NCI-H2171 treated with DMSO at 0.1 percent for 48 hours (cell line): ENCODE results near the gene ANP32B.

Experiments
- DNase-seq: peaks from one replicate; lab custom pipeline; 2025; lab: John Stamatoyannopoulos, UW

Gene ANP32B

GRCh38 chr9:98024702-98025101 is 41.6 kb downstream of the ANP32B start:
- DNase-seq, result no peak

GRCh38 chr9:98031169-98031568 is 48.0 kb downstream of the ANP32B start:
- no peak for DNase-seq

- DNase-seq, result no peak
These were observed 48.8 kb downstream of the ANP32B start for GRCh38 chr9:98031935-98032334.

- DNase-seq, result peak; percentile 53
These were observed 51.7 kb downstream of the ANP32B start for GRCh38 chr9:98034593-98035546.

- no peak for DNase-seq
These were observed 54.2 kb downstream of the ANP32B start for GRCh38 chr9:98037357-98037756.

GRCh38 chr9:98038958-98039357 is 55.8 kb downstream of the ANP32B start:
- no peak for DNase-seq

- DNase-seq, result no peak
These were observed 56.5 kb downstream of the ANP32B start for GRCh38 chr9:98039607-98040017.

- no peak for DNase-seq
These were observed 57.1 kb downstream of the ANP32B start for GRCh38 chr9:98040212-98040611.

- no peak for DNase-seq
These were observed 60.8 kb downstream of the ANP32B start for GRCh38 chr9:98043915-98044314.

GRCh38 chr9:98045234-98046179 is 62.4 kb downstream of the ANP32B start:
- DNase-seq, result no peak

GRCh38 chr9:98046180-98046543 is 63.0 kb downstream of the ANP32B start:
- no peak for DNase-seq

- DNase-seq, result no peak
These were observed 63.9 kb downstream of the ANP32B start for GRCh38 chr9:98047002-98047401.

- DNase-seq, result no peak
These were observed 66.3 kb downstream of the ANP32B start for GRCh38 chr9:98049288-98050072.

- no peak for DNase-seq
These were observed 67.2 kb downstream of the ANP32B start for GRCh38 chr9:98050351-98050750.

GRCh38 chr9:98054376-98054951 is 71.3 kb downstream of the ANP32B start:
- no peak for DNase-seq

- peak; percentile 91 for DNase-seq
These were observed 73.4 kb downstream of the ANP32B start, which contains the start of gene NANS for GRCh38 chr9:98056269-98057137. Gene NANS, plus strand, starts transcription at chr9:98056732. Its CDS starts 77 bp downstream, at chr9:98056809.

GRCh38 chr9:98057138-98057799 is 74.1 kb downstream of the ANP32B start:
- peak; percentile 31 for DNase-seq

GRCh38 chr9:98062161-98062560 is 79.0 kb downstream of the ANP32B start:
- DNase-seq, result no peak

GRCh38 chr9:98064623-98065392 is 81.7 kb downstream of the ANP32B start:
- no peak for DNase-seq
